Left cardiac atrium (tissue), 4 donors: Measurements from ENCODE around the gene COA1. TPM values are rescaled to one million over a fixed set of nuclear protein-coding genes. Genes with fewer than 3 reads are reported as not detected.

Experiments used
- ATAC-seq, 2 donors: fragments of 200-7000 bp; cut with Tn5 transposase; one replicate each; pipeline ENCODE4 v1.9.1; 2020; ENCODE audit warnings: mild to moderate bottlenecking in 2 of 2, moderate library complexity in 2 of 2
- DNase-seq: peaks from one replicate; pipeline ENCODE4 v3.0.0-alpha.2; 2020
- intact Hi-C, 2 donors: fragments of 100-400 bp; cut with DNase I; formaldehyde crosslinking; loops; one replicate each; pipeline versions ENCODE4 v1.14.1 to v1.15.1; 2022 to 2023
- total RNA-seq, 2 donors: library from RNA; stranded (reverse); fragmentation: NEBNext Ultra II Directional; extraction: Animal tissue kit (Norgen Biotek cat#: 25700); gene quantifications; one replicate each; pipeline ENCODE4 v1.2.1, GENCODE V29; 2021
- donor health status: DM: no; HTN: yes; CAD: no.
- donor health status: DM: no; HTN: yes; CAD: no; lungs with severe emphysema.
- donor health status: DM: yes; HTN: yes; CAD: no.
- donor health status: Dilated cardiomyopathy.

COA1 gene
- total RNA-seq, 2 donors from 2014 or later, result 52.7 to 55.4 TPM

DNA sequence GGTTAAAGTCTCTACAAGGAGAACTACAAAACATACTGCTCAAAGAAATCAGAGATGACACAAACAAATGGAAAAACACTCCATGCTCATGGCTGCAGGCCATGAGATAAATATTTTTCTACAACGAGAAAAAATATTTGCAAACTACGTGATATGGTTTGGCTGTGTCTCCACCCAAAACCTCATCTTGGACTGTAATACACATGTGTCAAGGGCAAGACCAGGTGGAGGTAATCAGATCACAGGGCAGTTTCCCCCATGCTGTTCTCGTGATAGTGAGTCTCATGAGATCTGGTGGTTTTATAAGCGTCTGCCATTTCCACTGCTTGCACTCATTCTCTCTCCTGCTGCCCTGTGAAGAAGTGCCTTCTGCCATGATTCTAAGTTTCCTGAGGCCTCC is 57.8 kb downstream of the COA1 start:
- ATAC-seq (no peak), DNase-seq (no peak)
- intact Hi-C loops, result no loop called here

DNA sequence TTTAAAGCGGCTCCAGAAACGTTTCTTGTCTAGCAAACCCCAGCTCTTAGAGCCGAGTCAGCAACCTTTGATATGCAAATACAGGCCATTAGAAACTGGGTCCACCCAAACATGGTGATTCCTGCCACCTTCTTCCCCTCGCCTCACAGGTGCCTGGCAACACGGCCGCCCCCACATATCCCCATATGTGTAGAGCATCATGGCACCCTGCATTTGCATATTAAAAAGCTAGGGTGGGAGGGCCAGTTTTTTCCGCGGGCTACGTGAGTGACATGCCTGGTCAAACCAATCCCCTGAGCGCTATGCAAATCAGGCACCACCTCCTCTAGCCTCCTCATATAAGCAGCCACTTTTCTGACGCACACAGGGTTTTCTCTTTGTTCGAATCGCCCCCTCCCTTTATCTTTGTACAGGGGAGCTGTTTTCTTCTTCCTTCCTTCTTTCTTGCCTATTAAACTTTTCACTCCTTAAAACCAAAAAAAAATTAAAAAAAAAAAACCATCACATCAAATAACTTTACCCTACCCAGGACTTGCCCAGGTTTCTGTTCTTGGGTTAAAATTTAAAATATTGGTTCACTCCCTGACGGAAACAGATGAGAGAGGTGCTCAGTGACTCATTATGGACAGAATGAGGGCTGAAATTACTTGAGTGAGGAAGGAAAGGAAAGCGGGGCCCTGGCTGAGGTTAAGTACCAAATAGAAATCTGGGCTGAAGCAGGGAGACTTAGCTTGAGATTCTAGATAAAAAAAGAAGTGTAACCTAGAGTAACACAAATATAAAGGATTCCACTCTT is 59.8 kb downstream of the COA1 start:
- intact Hi-C loops, result no loop called here
- DNase-seq (no peak), ATAC-seq (no peak)

DNA sequence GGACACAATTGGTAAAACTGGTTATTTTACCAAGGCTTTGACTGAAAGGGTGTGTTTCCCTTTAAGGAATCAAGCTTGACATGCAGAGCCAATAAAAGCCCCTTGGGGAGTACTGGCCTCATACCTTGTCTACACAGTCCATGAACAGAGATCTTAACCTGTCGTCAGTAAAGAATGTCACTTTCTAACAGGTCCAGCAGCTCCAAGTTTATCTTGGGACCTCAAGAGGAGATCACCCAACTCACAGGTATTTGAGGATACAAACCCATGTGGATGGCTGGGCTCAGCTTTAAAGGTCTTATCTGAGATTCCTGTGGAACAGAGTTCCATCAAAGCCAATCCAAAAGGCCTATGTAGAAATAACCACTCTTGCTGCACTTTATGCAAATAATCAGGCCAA is 61.3 kb downstream of the COA1 start:
- ATAC-seq, result no peak
- intact Hi-C loops, result no loop called here
- DNase-seq, result no peak

DNA sequence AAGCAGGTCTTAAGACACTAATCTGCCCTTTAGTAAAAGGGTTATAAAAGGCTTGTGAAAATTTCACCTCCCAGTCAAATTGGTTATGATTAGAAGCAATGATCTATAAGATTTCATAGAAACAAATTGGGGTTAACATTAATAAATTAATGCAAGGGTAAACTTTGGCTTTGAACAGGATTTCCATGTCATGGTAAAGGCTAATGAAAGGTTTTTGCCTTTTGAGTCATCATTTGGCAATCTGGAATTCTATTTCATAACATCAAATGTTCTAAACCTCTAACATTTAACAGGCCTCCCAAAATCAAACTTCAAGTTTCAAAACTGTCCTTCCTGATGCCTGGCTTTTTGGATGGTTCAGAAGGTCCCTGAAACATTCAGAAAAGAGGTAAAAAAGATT is 62.4 kb downstream of the COA1 start:
- DNase-seq (no peak), ATAC-seq (no peak)
- intact Hi-C loops, result no loop called here

GRCh38 chr7:43664681-43665080 is 64.6 kb downstream of the COA1 start:
- no peak for ATAC-seq
- intact Hi-C loops, result no loop called here
- DNase-seq, result no peak

DNA sequence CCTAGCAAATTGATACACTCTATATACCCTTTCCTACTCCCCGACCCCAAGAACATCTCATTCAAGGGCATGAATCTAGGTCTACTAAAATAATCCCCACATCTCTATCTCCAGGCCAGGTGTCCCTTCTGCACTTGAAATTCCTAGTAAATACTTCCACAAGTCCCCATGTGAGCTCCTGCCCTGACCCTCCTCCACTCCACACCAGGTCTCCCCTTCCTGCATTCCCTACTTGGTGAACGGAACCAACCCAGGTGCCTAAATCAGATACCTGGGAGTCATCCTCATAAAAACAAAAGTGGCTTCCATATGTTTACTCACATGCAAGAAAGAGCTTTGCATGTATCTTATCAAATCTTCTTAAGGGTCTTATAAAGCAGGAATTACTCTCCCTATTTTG is 69.2 kb downstream of the COA1 start:
- DNase-seq, result no peak
- ATAC-seq, result no peak
- intact Hi-C loops, result no loop called here

DNA sequence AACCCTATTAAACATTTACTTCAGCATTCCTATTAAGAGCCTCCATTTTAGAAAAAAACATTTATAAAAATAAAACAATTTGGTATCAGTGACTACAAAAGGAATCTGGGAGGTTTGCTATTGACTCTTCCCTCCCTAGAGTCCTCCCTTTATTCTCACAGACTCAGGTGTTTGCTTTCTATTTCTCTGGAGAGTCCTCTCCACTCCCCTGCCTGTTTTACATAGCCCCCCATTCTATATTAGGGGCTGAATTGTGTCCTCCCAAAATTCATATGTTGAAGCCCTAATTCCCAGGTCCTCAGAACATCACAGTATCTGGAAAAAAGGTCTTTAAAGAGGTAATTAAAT is 69.8 kb downstream of the COA1 start:
- ATAC-seq, result no peak
- intact Hi-C loops, result no loop called here
- DNase-seq, result no peak

DNA sequence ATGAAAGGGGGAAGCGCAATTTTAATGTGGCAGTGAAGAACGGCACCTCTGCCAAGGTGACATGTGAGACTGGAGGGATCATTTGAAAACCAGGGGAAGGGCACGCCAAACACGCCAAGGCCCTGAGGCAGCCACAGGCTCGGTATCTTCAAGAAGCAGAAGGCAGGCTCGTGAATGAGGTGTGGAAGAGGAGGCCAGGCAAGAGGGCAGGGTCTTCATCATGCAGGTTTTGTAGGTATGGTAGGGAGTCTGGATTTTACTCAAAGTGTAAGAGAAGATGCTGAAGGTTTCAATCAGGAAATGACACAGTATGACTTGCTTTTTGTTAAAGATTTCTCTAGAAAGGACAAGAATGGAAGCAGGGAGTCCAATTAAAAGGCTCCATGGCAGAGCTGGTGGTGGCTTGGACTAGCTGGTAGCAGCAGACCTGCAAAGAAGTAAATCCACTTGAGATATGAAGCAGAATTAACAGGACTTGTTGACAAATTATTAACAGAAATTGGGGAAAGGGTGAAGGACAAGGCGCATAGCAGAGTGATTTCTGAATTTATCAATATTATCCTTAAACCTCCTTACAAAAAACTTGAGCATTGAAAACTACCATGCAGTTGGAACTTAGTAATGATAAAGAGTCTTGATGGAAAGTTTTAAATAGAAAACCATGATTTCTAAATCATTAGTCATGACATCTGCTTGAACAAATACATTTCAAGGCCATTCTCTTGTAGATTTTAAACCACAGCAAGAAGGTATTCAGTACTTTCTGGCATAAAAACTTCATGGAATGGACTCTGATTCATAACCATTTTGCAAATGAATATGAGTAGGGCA is 70.4 kb downstream of the COA1 start:
- ATAC-seq (peak in 1 of 2 donors; percentile 62), DNase-seq (no peak)
- intact Hi-C loops, result no loop called here

- intact Hi-C loops, result no loop called here
Observed at GRCh38 chr7:43656997-43657396, 72.3 kb downstream of the COA1 start.

GRCh38 chr7:43655584-43655983 is 73.7 kb downstream of the COA1 start:
- ATAC-seq (no peak), DNase-seq (no peak)
- intact Hi-C loops, result no loop called here

More at GRCh38 chr7:43656997-43657396, 72.3 kb downstream of the COA1 start:
- no peak for DNase-seq
- ATAC-seq, result no peak

- no peak for DNase-seq
- intact Hi-C loops, result no loop called here
- no peak for ATAC-seq
Observed at GRCh38 chr7:43653891-43654504, 75.3 kb downstream of the COA1 start.

GRCh38 chr7:43653466-43653865 is 75.9 kb downstream of the COA1 start:
- DNase-seq (no peak), ATAC-seq (no peak)
- intact Hi-C loops, result no loop called here

GRCh38 chr7:43652364-43652763 is 77.0 kb downstream of the COA1 start:
- DNase-seq (no peak), ATAC-seq (no peak)

GRCh38 chr7:43650457-43651052 is 78.8 kb downstream of the COA1 start:
- no peak for ATAC-seq
- no peak for DNase-seq
- intact Hi-C loops, result no loop called here

More at GRCh38 chr7:43652364-43652763, 77.0 kb downstream of the COA1 start:
- intact Hi-C loops, result no loop called here

DNA sequence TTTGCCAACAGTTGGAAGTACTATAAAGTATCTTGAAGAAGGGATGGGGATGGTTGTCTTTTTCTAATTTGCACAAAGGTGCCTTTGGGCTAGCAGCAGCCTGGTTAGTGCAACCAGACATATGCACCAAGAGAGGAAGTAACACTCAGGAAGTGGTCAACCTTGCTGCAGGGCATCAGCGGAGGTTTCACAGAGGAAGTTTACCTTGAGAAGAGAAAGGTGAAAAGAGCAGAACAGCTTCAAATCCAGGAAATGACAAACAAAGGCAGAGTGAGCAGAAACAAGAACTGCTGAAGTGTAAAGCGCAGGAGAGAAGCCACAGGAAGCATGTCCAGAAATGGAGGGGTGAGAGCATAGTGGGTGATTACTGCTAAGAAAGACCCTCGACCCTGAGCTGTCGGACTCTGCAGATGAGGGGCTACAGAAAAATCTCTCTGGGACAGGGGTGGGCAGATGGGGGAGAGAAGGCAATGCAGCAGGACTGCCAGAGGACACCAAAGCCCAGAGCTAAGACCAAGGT is 79.5 kb downstream of the COA1 start:
- intact Hi-C loops, result no loop called here
- DNase-seq (no peak), ATAC-seq (peak in 1 of 2 donors; percentile 29)

GRCh38 chr7:43648473-43649406 is 80.6 kb downstream of the COA1 start:
- DNase-seq (no peak), ATAC-seq (peak; percentile 23 to 37)
- intact Hi-C loops, result no loop called here

DNA sequence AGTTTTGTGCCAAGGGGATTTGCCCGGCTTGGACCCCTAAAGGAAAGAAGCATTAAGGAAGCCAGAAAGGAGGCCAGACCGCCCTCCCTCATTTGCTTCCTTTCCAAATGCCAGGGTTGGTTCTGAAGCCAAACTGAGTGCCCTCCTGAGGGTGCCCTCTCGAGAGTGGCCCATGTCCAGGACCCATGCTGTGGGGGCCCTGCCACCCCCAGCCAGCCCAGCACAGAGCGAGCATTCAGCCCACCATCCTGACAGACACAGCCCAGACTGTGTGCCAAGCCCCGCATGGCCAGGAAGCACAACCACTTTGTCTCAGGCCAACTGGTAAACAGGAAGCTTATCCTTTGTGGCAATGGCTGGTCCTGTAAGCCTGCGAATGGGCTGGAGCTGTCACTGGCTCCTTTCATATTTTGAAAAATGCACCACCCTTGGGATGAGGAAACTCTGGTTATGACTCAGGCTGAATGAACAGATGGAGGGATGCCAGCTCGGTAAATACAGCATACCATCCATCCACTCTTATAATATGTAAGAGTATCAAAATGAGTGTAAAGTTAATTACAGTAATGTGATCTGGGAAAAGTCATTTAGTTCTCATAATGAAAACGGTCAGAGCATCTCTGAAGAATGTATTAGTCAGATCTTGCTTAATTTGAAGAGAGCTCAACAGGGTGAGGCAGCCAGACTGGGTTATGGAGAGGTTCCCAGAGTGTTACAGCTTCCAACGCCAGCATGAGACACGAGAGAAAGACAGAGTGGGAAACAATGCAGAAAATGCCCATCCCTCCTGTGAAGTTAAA is 81.5 kb downstream of the COA1 start:
- ATAC-seq, result peak; percentile 58 to 84
- intact Hi-C loops, result no loop called here
- DNase-seq, result peak; percentile 62

GRCh38 chr7:43647339-43647672 is 82.0 kb downstream of the COA1 start:
- ATAC-seq, result peak in 1 of 2 donors; percentile 15
- DNase-seq, result peak; percentile 39
- intact Hi-C loops, result no loop called here
